ENCODE data around the gene ETV6.

DNA sequence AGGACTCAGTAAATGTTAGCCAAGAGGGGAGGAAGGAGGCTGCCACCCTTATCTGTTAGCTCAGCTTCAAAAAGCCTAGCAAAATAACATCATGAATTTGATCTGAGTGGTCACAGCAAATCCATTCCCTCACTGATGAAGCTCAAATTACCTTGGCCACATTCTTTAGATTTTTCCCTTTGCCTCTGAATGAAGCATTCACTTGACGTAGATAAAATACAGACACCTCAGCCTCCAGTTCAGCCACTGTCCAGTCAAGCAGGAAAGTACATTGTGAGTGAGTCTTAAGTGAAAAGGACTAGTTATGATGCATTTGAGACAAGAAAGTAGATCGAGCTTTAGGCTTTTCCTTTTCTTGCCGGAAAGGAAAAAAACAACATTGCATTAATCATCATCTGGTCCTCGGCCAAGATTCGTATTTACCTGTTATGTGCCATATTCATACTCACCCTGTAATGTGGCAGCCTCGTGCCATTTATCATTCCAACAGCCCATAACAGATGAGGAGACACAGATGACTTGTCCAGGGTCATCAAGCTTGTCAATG lies 146.5 kb downstream of the ETV6 start:
- TF ChIP-seq, protein P1, sequence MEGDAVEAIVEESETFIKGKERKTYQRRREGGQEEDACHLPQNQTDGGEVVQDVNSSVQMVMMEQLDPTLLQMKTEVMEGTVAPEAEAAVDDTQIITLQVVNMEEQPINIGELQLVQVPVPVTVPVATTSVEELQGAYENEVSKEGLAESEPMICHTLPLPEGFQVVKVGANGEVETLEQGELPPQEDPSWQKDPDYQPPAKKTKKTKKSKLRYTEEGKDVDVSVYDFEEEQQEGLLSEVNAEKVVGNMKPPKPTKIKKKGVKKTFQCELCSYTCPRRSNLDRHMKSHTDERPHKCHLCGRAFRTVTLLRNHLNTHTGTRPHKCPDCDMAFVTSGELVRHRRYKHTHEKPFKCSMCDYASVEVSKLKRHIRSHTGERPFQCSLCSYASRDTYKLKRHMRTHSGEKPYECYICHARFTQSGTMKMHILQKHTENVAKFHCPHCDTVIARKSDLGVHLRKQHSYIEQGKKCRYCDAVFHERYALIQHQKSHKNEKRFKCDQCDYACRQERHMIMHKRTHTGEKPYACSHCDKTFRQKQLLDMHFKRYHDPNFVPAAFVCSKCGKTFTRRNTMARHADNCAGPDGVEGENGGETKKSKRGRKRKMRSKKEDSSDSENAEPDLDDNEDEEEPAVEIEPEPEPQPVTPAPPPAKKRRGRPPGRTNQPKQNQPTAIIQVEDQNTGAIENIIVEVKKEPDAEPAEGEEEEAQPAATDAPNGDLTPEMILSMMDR (optimal IDR thresholded peaks at IDR 0.05 in 1 of 3, IDR thresholded peaks at IDR 0.05 in 1 of 3, conservative IDR thresholded peaks at IDR 0.05 in 1 of 3; ENCODE audit: extremely low read depth in 1 of 3, insufficient read depth in 2 of 3, low read length in 3 of 3): no peak
- no peak for TF ChIP-seq EZH2 (IDR thresholded peaks at IDR 0.05; ENCODE audit: low read length)
